ENCODE measurements around the gene PRDM5. TPM values are rescaled to one million over a fixed set of nuclear protein-coding genes. Genes with fewer than 3 reads are reported as not detected.

PRDM5 gene
- total RNA-seq, 1 experiment from 2014 or later: 9.1 TPM

DNA sequence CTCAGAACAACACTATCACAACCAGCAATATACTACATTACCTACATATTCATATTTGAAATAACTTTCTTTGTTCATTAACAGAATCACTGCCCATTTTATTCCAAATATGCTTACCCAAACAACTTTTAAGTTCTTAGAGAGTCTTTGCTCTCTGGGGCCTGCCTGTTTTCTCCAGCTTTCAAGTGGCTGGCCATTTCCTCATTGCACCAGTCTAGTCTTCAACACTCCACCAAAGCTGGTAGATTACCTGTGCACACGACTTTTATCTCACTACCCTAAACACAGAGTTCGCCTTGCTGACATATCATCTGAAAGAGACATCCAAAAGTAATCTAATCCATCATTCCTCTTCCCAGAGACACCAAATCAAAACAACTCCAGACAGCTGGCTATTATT lies 66.2 kb downstream of the PRDM5 start:
- no peak for DNase-seq (ENCODE audit: low spot score)

DNA sequence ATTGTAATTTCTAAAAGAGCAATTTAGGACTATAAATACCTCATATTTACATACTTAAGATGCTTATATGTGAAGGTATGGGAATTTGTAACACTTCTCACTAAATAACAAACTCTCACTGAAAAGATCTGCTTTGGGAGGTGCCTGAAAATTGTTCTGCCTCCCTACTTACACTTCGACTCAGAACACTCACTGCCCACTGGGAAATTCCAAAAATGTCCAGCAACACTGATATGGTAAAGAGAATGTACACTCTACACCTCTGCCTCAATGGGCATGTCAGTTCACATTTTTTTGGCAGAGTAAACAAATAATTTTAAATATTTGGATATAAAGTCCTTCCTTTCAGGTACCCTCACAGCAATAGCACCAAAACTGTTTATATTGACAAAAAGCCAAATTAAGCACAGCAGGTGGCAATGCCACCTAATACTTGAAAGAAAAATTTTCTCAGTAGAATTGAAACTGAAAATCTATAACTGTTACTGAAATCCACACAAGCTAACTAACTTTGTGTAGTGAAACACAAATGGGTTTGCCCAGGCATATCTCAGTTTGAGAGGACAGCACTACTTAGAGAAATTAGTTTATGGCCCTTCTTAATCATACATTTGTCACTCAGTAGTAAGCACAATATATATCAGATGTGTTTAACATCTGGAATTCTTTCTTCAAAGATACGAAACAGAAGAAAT lies 67.1 kb downstream of the PRDM5 start:
- no peak for DNase-seq (ENCODE audit: low spot score)

DNA sequence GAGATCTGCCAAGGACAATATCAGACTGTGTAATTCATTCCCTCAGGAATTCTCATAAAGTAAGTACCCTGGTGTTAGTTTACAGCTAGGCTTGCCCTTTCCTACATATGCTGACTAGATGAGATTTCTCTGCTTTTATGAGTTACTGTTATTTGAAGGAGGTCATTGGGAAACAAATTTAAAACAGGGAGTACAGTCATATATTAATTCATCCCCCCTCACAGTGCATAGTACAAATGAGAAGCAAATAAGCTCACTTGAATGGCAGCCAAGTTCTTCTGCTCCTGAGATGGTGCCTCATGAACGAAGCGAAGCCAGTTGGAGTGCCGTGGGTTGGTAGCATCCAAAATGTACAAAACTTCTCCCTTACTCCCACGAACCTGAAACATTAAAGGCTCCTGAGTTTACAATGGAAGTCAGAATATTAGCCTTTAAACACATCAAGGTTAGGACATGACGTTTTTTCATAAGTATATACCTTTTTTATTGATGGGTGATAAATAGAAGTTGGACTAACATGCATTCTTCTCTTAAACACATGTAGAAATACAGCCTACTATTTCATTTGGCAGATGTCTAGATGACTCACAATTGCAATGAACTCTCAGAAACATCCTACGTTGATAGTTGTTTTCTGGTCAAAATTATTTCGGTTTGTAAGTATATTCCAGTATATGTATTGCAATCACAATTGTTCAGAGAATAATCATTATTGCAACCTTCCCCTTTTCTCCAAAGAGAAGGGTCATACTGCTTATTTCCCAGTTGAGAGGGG lies 69.2 kb downstream of the PRDM5 start:
- DNase-seq (ENCODE audit: low spot score): no peak

DNA sequence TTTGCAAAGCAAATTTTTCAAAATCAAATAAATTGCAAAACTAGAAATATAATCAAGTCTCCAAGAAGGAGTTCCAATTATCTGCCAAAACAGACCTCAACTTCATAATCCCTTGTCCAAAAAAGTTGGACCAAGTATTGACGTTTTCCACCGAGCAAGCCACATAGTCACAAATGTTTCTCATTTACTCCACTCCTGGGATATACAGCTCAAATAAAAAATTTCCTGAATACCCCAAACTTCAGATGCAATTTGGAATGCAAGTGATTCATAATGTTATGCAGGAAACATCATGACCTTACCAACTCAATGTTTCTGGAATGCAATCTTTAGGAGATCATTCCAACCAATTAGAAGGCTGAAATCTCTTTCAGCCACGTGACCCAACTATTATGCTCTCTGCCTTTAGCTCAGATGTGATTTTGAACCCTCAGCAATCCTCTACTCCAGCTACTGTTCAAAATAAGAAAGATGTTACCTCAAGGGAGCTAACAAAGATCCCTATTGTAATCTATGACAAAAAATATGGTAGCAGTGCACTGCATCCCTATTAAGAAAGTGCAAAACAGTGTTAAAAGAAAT lies 72.4 kb downstream of the PRDM5 start:
- DNase-seq (ENCODE audit: low spot score): no peak

DNA sequence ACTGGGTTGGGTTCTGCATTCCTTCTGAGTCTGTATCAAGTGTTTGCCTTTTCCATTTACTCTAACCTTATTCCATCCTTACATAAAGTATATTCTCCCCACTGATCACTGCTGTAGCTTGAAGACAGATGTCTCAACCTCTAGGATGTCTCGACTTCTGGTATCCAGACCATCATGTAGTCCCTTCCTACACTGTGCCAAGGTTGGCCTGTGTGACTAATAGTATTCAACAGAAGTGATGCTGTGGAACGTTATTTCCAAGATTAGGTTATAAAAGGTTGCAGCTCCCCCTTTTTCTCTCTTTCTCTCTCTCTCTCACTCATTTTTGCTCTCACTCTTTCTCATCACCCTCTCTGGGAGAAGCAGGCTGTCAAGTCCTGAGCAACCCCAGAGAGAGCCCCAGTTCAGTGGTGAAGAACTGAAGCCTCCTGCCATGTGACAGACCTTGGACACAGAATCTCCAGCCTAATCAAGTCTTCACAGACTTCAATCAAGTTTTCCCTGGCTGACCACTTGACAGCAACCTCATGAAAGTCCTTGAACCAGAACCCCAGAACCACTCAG lies 75.4 kb downstream of the PRDM5 start:
- no peak for DNase-seq (ENCODE audit: low spot score)

DNA sequence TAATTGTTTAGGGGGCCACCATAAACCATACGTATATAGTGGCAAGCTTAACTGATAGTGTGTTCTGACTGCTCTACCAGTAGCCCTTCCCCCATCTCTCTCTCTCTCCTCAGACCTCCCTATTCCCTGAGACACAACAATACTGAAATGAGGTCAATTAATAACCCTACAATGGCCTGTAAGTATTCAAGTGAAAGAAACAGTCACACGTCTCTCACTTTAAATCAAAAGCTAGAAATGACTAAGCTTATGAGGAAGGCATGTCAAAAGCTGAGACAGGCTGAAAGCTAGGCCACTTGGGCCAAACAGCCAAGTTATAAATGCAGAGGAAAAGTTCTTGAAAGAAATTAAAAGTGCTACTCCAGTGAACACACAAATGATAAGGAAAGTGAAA lies 78.0 kb downstream of the PRDM5 start:
- no peak for DNase-seq (ENCODE audit: low spot score)

DNA sequence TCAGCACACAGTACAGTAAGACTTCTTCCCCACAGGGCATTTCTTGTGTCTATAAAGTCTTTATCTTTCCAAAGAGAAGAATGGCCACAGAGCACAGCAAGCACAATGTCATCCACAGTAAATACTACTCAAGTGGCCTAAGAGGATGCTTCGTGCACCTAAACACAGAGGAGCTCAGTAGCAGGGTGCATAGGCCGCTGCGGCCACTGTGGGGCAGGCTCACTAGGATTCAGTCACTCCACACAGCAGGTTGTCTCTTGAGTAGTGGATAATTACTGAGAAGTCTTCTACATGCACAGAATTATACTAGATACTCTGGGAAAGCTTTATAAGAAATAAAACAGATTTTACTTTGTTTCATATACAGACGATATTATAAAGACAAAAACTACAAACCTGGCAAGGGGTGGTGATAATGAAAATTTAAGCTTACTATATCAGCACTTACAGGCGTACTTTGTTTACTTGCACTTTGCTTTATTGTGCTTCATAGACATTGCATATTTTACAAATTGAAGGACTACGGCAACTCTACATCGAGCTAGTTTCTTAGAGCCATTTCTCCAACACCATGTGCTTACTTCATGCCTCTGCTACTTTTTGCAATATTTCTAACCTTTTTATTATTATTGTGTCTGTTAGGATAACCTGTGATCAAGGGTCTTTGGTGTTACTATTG lies 78.5 kb downstream of the PRDM5 start:
- no peak for DNase-seq (ENCODE audit: low spot score)

DNA sequence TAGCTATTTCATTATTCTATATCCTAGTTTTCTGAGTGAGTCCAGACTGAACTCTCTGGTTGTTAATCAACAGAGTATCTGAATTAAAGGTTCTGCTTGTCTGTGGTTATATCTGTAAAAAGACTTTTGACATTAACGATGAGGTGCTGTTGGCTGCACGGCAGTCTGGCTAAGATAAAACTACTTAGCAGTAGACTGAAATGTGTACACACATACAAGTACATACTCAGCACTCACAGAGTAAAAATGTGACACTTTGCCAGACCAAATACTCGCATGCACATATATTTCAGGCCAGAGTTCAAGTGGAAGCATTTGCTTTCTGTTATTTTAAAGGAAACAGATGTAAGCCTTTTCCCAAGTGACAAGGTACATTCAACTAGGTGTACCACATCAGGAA lies 80.5 kb downstream of the PRDM5 start:
- no peak for DNase-seq (ENCODE audit: low spot score)

DNA sequence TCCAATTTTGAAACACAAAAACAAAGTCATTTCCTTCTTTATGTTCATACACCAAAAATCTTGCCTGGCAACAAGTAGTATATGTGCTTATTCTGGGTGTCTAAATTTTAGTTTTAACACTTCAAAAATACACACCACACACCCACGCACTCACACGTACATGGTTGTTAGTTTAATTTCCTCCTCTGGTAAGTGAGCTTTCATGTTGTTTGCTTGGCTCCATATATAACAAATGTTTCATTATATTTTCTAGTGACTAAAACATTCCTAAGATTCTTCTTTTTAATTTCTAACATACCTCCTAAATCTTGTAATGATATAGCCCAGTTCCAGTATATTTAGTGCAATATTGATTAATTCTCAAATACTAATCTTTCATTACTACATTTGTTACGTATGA lies 80.9 kb downstream of the PRDM5 start:
- no peak for DNase-seq (ENCODE audit: low spot score)

DNA sequence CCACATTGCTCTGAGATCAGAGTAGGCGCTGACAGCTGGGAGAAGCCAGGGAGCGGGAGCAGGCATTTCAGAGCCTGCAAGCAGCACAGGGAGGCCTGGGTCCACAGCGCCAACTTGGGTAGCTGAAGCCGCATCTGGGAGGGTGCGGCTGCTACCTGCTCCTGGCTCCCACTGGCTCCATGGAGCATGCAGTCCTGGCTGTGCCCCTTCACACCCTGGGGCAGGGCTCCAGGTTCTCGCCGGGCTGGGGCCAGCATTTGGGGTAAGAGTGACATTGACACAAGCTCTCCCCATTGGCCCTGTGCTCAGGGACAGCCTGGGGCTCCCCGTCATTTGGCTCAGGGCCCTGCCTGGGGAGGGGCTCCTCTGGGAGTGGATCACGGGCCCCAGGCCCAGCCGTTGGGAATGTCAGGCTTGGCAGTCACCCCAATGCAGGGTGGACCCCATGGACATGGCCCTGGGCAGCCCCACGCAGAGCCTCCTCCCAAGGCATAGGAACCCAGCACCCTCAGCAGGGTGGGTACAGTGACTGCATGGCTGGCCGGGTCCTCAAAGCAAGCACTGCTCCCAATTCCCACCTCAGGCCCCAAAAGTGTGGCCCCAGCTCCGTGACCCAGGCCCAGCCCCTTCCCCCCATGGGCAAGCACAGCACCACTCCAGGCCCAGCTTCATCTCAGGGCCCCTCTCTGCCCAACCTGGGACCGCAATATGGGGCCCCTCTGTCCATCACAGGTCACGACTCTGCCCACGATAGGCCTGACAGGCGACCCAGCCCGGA lies 82.4 kb downstream of the PRDM5 start:
- no peak for DNase-seq (ENCODE audit: low spot score)

DNA sequence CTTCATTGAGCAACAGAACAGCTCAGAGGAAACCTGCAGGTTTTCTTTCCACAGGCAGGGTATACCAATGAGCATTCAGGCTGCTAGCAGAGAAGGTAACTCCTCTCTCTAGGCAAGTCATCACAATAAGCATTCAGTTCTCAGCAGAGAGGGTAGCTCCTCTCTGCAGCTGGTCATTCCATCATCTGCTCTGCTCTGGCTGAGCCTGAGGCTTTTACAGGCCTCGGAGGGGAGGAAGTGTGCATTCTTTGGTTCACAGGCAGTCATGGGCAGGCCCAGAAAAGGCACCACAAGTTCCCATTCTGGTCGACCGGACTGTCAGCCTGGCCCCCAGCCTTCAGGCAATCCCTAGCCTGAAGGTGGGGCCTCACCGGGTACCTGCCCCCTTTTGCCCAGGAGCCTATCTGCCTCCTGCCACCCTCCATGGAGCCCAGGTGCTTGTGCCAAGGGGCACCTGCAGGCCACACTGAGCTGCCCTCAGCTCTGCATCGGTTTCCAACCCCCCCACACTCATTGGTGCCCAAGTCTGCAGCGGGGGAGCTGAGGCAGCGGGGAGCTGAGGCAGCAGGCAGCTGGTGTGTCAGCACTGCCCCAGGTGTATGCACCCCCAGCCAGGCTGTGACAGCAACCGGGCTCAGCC lies 83.1 kb downstream of the PRDM5 start:
- DNase-seq (ENCODE audit: low spot score): no peak

DNA sequence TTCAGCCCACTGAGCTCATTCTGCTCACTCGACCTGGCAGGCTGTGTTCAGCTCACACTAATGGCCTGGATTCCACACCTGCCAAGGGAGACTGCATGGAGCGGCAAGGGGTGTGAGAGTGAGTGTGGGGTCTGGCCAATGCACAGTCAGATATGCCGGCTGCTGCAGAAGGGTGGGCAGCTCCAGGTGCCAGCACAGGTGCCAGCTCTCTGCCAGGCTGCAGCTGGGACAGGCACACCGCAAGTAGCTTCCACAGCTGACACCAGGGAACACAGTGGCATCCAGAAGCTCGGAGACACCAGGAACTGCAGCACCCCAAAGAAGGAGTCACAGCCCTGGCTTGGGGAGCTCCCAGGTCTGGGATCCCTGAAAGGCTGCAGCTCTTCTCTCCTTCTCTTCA lies 83.7 kb downstream of the PRDM5 start:
- no peak for DNase-seq (ENCODE audit: low spot score)

DNA sequence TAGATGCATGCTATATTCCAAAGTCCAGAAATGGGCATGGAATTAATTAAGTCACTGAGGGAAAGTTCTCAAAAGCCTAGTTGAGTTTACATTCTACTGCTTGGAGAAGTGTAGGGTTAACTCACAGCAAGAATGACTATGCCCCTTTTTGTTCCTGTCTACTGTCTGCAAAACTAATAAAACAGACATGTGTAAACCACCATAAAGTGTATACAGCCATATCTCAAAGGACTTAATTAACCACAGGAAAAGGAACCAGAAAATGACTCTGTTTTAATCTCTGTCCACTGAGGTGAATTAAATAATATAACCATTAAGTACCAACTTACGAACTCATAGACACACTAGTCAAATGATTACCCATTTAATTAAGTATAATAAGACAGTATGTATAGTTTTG lies 84.9 kb downstream of the PRDM5 start:
- DNase-seq (ENCODE audit: low spot score): no peak

DNA sequence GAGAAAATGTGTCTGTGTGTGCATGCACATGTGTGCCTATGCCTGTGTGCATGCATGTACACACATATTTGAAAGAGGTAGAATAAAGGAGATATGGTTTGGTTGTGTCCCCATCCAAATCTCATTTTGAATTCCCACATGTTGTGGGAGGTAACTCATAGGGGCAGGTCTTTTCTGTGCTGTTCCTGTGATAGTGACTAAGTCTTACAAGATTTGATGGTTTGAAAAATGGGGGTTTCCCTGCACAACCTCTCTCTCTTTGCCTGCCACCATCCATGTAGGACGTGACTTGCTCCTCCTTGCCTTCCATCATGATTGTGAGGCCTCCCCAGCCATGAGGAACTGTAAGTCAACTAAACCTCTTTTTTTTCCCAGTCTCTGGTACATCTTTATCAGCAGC lies 87.2 kb downstream of the PRDM5 start:
- DNase-seq (ENCODE audit: low spot score): no peak

DNA sequence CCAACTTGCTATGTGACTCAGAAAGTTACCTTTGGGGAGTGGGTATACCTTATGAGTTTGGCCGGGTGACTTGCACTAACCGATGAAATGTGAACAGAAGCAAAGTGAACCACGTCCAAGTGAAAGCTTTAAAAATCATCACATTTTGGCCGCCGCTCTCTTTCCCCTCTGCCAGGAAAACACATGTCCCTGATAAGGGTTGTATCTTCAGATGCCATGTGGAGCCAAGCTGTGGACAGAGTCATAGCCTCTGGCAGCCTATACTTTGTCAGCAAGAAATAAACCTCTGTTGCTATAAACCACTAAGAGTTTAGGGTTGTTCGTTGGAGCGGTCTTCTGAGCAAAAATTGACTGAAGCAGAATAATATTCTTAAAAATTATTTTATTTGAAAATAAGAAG lies 92.3 kb downstream of the PRDM5 start:
- DNase-seq (ENCODE audit: low spot score): no peak

DNA sequence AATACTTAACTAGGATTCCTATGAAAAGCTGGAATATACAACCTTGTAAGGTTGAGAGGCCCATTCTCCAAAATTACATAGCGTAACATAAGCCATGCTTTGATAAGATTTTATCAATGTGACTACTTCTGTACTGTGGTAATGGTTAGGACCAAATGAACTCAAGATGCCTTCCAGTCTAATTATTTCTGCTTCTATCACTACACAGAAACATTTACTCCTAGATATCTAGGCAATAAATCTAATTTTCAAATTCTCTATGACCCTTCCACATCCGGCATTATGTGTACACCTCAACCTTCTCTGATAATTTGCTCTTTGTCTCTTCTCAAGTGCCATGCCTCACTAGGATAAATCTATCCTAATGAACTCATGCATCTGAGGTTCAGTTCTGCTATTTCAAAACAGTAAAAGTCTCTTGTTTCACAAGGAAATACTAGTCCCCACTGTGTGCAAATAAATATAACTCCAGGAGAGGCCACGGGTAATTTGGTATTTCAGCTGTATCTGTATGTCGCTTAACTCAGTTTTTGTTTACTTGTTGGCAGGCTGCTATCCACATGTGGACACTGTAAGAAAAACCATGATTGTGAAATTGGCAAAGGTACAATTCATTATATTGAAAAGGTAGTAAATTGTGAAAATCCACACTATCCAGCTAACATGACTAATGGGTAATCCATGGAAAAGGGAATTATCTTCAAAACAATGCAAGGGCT lies 93.3 kb downstream of the PRDM5 start:
- DNase-seq (ENCODE audit: low spot score): peak; percentile 63

DNA sequence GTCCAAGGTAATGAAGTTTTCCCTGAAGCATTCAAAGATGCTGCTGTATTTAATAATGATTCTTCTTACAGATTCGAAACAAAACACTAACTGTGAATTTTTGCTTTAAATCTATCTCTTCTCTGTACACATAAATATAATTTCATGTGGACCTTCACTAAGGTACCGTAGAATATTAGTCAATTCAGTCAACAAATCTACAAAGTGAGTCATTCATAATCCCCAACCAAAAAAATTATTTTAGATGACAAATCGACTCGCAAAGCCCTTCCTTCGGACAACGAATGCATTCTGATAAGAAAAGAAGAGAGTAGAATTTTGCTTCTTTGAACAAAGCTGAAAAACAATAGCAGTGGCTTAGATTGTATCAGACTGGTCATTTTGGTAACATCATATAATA lies 95.7 kb downstream of the PRDM5 start:
- DNase-seq (ENCODE audit: low spot score): no peak

DNA sequence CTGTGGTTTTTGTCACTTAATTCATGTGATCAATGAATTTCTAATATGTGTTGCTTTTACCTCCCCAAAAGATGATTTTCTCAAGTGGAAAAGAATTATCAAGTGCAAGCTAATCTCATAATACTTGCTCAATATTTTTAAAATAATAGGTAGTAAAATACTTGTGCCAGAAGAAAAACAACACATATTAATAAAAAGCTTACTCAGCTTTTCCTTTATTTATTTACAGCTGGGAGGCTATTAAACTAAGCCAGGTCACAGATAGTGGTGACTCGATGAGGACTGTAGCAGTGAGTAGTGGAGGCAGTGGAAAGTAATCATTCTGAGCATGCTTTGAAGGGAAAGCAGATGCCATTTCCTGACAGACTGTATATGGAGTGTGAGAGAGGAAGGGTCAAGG lies 96.1 kb downstream of the PRDM5 start:
- DNase-seq (ENCODE audit: low spot score): no peak

DNA sequence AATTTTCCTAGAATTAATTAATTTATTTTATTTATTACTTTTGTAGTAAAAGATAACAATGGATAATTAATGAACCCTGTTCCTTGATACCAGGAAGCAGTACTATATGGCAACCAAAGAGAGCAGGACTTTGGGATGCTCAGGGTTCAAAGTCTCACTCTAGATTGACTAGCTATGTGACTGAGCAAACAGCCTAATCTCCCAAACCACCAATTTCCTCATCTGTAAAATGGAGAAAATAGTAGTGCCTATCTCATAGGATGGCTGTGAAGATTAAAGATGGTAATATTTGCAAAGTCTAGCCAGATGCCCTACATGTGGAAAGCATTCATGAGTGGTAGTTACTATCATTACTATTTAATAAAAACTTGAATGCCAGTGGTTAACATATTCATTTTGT lies 97.6 kb downstream of the PRDM5 start:
- no peak for DNase-seq (ENCODE audit: low spot score)

DNA sequence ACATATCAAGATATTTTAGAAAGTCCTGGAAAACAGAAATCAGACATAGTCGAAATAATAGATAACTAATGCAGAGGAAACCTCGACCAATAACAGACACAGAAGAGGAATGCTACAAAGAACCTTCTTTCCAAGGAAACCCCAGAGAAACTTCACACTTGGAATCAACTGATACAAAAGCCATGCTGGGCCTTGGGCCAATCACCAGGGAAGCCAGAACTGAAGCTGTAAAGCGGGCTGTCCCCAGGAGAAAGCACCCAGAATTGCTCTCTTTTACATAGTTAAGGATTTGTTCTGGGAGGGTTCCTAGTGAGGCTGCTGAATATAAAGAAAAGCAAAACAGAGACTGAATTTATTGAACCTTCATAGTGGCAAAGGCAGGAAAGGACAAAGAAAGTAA lies 100.5 kb downstream of the PRDM5 start:
- DNase-seq (ENCODE audit: low spot score): no peak

Data from H4 (cell line).